Stimulated activated CD8-positive, alpha-beta memory T cell treated with anti-CD3 and anti-CD28 coated beads, Interleukin-2, amount 100 ng/mL, for 48 hours (primary cell): ENCODE data around the gene TOMM5.

Experiments
- DNase-seq, 2 donors: peaks; one replicate each; pipeline ENCODE4 v3.0.0-alpha.2; 2020; ENCODE audit warnings: low read depth in 2 of 2

TOMM5 gene

GRCh38 chr9:37563806-37564513 lies 28.4 kb downstream of the TOMM5 start:
- no peak for DNase-seq

- DNase-seq = no peak
Measured at GRCh38 chr9:37562826-37563225, 29.6 kb downstream of the TOMM5 start.

- no peak for DNase-seq
Measured at GRCh38 chr9:37561682-37562081, 30.7 kb downstream of the TOMM5 start.

- no peak for DNase-seq
Measured at GRCh38 chr9:37559855-37560592, 32.4 kb downstream of the TOMM5 start.

GRCh38 chr9:37559125-37559524 lies 33.3 kb downstream of the TOMM5 start:
- no peak for DNase-seq

- no peak for DNase-seq
Measured at GRCh38 chr9:37555786-37556185, 36.6 kb downstream of the TOMM5 start.

- no peak for DNase-seq
Measured at GRCh38 chr9:37554318-37554717, 38.1 kb downstream of the TOMM5 start.

- DNase-seq = no peak
Measured at GRCh38 chr9:37551888-37552287, 40.5 kb downstream of the TOMM5 start.

- DNase-seq = no peak
Measured at GRCh38 chr9:37551468-37551867, 40.9 kb downstream of the TOMM5 start.

- DNase-seq = no peak
Measured at GRCh38 chr9:37550781-37551180, 41.6 kb downstream of the TOMM5 start.

- no peak for DNase-seq
Measured at GRCh38 chr9:37549527-37549926, 42.9 kb downstream of the TOMM5 start.

- DNase-seq = no peak
Measured at GRCh38 chr9:37547328-37547878, 45.0 kb downstream of the TOMM5 start.

GRCh38 chr9:37543468-37543867 lies 48.9 kb downstream of the TOMM5 start:
- DNase-seq = no peak

- no peak for DNase-seq
Measured at GRCh38 chr9:37542895-37543294, 49.5 kb downstream of the TOMM5 start.

GRCh38 chr9:37542488-37542887 lies 49.9 kb downstream of the TOMM5 start:
- DNase-seq = no peak

GRCh38 chr9:37541465-37541864 lies 50.9 kb downstream of the TOMM5 start:
- DNase-seq = no peak

GRCh38 chr9:37540634-37541033 lies 51.8 kb downstream of the TOMM5 start:
- DNase-seq = no peak

- DNase-seq = no peak
Measured at GRCh38 chr9:37539634-37540033, 52.8 kb downstream of the TOMM5 start.
